ENCODE results near the gene BEX3.
"Not testable (repeated sequence)": the region's sequence is repeated elsewhere in the genome, so short reads cannot be mapped to it uniquely, and the experiment has no call there.

Gene BEX3

DNA sequence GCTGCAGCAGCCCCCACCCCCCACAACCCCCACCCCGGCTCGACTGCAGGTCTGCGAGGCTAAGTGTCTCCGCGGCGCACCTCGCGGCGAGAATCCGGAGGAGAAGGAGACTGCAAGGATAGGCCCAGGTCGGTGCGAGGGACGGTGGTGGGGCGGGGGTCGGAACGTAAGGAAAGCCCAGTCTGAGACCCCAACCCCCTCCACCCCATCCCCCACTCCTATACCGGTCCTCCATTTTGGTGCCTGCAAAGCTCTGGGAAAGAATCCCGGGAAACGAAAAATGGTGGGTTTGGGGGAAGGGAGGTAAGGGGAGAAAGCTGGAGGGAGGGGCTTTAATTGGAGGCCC, 614 bp downstream of the BEX3 start:
- TF ChIP-seq CTCF (IDR thresholded peaks at IDR 0.05; ENCODE audit: low read depth, low read length) = no peak
- DNase-seq (ENCODE audit: extremely low read depth, low read depth) = no peak

- no peak for DNase-seq (ENCODE audit: extremely low read depth, low read depth)
- no peak for TF ChIP-seq CTCF (IDR thresholded peaks at IDR 0.05; ENCODE audit: low read depth, low read length)
Measured at GRCh38 chrX:103378990-103379389, 2.7 kb downstream of the BEX3 start.

GRCh38 chrX:103382877-103383276, 6.5 kb downstream of the BEX3 start:
- TF ChIP-seq CTCF (IDR thresholded peaks at IDR 0.05; ENCODE audit: low read depth, low read length) = no peak

DNA sequence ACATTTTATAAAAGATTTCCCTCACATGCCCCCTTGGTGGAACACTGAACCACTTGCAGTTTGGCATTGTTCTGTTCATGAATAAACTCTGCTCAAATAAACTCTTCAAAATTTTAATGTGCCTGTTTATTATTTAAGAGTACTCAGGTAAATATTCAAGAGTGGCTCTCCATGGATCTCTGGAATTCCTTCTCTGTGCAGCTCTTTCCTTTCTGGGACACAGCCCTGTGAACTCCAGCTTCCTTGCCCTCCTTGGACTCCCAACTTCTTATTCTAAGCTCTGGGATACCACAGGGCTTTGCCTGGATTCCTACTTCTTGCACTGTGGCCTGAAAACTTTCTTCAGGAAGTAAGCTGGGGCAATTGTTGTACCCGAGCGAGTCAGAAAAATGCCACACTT, 8.3 kb downstream of the BEX3 start:
- TF ChIP-seq CTCF (IDR thresholded peaks at IDR 0.05; ENCODE audit: low read depth, low read length) = no peak
- no peak for DNase-seq (ENCODE audit: extremely low read depth, low read depth)

More at GRCh38 chrX:103382877-103383276, 6.5 kb downstream of the BEX3 start:
- no peak for DNase-seq (ENCODE audit: extremely low read depth, low read depth)

DNA sequence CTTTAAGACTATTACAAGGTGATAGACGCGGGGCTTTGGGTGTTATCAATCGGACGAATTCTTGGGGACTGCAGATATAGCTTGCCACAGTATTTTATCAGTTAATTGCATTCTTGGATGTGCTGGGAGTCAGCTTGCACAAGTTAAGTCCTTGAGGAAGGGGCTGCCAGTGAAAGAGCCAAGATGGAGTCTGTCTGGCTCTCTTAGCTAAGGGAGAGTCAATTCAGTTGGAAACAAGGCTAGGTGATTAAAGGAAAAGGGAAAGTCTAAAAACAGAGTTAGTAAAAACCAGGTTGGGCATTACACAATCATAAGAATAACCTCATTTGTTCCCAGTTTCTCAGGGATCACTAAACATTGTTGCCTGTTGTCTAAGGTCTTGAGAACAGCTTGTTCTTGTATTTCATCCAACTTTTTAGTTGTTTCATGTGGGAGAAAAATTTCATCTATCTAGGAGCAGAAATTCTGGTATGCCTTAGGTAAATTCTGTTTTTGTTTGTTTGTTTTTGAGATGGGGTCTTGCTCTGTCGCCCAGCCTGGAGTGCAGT, 9.0 kb downstream of the BEX3 start:
- not testable (repeated sequence) for DNase-seq (ENCODE audit: extremely low read depth, low read depth)

DNA sequence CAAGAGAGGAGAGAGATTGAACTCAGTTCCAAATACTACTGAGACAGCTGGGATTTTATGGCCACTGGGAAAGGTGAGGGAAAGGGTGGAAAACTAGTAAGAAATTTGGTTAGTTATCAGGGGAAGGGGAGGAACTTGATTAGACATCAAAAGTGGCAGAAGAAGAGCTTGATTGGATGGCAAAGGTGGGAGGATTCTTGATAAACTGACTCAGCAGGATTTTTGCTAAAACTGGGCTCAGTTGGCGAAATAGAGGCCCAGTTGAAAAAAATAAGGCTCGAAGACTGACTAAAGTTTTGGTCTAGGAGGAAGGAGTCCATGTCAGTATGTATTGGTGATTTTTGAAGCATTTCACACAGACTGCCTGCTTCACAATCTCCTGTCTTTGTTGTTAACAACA, 10.0 kb downstream of the BEX3 start:
- no peak for DNase-seq (ENCODE audit: extremely low read depth, low read depth)
- no peak for TF ChIP-seq CTCF (IDR thresholded peaks at IDR 0.05; ENCODE audit: low read depth, low read length)

- TF ChIP-seq CTCF (IDR thresholded peaks at IDR 0.05; ENCODE audit: low read depth, low read length) = no peak
- DNase-seq (ENCODE audit: extremely low read depth, low read depth) = no peak
Measured at GRCh38 chrX:103393487-103393886, 17.1 kb downstream of the BEX3 start.

GRCh38 chrX:103396186-103396585, 19.8 kb downstream of the BEX3 start:
- TF ChIP-seq CTCF (IDR thresholded peaks at IDR 0.05; ENCODE audit: low read depth, low read length) = no peak

More at GRCh38 chrX:103396186-103396585, 19.8 kb downstream of the BEX3 start:
- no peak for DNase-seq (ENCODE audit: extremely low read depth, low read depth)
